Esophagus squamous epithelium (tissue), 4 donors: ENCODE measurements around the gene ZNF653.

Experiments used
- POLR2A ChIP-seq, 4 donors: fragments of 450-650 bp; IDR thresholded peaks; one replicate each; pipeline ENCODE4 v1.6.1; 2017; ENCODE audit warnings: antibody characterized with exemption in 4 of 4, mild to moderate bottlenecking in 4 of 4, moderate library complexity in 3 of 4
- TF ChIP-seq, protein P1 (sequence below), 6 experiments: fragments of 450-650 bp in 4 of 6; fragments of 200-600 bp in 2 of 6; sonication (generic) in 2 of 6; IDR thresholded peaks; one replicate each; pipeline ENCODE4 v1.5.1; 2016 to 2019; ENCODE audit warnings: antibody characterized with exemption in 6 of 6, mild to moderate bottlenecking in 4 of 6, moderate library complexity in 4 of 6

DNA sequence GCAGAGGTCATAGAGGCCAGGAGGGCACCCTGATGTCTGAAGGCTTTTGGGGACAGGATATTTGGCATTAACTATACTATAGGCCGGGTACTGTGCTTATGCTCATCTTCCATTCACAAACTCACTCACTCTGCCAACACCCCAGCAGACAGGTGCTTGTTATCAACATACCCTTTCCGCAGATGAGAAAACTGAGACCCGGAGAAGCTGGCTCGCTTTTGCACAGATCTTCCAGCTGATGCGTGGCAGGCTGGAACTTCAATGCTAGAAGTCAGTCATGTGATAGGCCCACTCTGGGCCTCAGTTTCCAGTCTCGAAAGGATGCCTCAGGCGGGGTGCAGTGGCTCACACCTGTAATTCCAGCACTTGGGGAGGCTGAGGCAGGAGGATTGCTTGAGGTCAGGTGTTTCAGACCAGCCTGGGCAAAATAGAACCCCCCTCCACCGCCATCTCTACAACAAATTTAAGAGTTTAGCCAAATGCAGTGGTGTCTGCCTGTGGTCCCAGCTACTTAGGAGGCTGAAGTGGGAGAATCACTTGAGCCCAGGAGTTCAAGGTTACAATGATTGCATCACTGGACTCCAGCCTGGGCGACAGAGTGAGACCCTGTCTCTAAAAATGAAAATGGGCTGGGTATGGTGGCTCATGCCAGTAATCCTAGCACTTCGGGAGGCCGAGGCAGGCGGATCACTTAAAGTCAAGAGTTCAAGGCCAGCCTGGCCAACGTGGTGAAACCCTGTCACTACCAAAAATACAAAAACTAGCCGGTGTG, 42.5 kb upstream of the ZNF653 start:
- TF ChIP-seq, protein P1, sequence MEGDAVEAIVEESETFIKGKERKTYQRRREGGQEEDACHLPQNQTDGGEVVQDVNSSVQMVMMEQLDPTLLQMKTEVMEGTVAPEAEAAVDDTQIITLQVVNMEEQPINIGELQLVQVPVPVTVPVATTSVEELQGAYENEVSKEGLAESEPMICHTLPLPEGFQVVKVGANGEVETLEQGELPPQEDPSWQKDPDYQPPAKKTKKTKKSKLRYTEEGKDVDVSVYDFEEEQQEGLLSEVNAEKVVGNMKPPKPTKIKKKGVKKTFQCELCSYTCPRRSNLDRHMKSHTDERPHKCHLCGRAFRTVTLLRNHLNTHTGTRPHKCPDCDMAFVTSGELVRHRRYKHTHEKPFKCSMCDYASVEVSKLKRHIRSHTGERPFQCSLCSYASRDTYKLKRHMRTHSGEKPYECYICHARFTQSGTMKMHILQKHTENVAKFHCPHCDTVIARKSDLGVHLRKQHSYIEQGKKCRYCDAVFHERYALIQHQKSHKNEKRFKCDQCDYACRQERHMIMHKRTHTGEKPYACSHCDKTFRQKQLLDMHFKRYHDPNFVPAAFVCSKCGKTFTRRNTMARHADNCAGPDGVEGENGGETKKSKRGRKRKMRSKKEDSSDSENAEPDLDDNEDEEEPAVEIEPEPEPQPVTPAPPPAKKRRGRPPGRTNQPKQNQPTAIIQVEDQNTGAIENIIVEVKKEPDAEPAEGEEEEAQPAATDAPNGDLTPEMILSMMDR (IDR thresholded peaks at IDR 0.05) = no peak
- TF ChIP-seq POLR2A (IDR thresholded peaks at IDR 0.05) = no peak
